NCI-H187 (cell line): ENCODE results near the gene ABHD1.
"Not testable (repeated sequence)": the region's sequence is repeated elsewhere in the genome, so short reads cannot be mapped to it uniquely, and the experiment has no call there.

Source experiments
- DNase-seq, 2 experiments: peaks; one replicate each; lab custom pipeline; 2025; lab: John Stamatoyannopoulos, UW

ABHD1 gene

DNA sequence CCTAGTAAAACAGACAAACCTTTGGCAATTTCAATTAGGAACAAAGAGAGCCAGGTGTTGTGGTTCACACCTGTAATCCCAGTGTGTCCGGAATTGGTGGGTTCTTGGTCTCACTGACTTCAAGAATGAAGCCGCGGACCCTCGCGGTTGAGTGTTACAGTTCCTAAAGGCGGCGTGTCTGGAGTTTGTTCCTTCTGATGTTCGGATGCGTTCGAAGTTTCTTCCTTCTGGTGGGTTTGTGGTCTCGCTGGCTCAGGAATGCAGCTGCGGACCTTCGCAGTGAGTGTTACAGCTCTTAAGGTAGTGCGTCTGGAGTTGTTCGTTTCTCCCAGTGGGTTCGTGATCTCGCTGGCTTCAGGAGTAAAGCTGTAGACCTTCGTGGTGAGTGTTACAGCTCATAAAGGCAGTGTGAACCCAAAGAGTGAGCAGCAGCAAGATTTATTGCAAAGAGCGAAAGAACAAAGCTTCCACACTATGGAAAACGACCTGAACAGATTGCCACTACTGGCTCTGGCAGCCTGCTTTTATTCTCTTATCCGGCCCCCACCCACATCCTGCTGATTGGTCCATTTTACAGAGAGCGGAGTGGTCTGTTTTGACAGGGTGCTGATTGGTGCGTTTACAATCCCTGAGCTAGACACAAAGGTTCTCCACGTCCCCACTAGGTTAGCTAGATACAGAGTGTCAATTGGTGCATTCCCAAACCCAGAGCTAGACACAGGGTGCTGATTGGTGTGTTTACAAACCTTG is 12.8 kb upstream of the ABHD1 start:
- DNase-seq = not testable (repeated sequence)

DNA sequence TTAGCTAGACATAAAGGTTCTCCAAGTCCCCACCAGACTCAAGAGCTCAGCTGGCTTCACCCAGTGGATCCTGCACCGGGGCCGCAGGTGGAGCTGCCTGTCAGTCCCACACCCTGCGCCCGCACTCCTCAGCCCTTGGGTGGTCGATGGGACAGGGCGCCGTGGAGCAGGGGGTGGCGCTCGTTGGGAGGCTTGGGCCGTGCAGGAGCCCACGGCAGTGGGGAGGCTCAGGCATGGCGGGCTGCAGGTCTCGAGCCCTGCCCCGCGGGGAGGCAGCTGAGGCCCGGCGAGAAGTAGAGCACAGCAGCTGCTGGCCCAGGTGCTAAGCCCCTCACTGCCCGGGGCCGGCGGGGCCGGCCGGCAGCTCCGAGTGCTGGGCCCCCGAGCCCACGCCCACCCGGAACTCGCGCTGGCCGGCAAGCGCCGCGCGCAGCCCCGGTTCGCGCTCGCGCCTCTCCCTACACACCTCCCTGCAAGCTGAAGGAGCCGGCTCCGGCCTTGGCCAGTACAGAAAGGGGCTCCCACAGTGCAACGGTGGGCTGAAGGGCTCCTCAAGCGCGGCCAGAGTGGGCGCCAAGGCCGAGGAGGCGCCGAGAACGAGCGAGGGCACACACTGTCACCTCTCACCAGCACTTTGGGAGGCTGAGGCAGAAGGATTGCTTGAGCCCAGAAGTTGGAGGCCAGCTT is 12.1 kb upstream of the ABHD1 start:
- not testable (repeated sequence) for DNase-seq

DNA sequence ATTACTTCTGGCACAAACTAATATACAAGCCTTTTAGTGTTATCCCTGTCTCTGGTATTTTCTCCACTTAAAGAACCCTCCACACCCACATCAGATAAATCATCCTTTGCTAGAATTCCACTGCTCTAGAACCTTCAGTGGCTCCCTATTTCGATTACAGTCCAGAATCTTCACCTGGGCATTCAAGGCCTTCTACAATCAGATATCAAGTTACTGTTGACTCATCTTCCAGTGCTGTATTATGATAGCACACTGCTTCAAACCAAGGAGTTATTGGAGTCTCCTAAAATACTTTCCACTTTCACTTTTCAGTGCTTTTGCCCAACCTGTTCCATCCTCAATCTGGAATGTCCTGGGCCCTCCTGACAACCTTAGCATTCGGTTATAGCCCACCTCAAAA is 8.1 kb upstream of the ABHD1 start:
- DNase-seq = no peak

DNA sequence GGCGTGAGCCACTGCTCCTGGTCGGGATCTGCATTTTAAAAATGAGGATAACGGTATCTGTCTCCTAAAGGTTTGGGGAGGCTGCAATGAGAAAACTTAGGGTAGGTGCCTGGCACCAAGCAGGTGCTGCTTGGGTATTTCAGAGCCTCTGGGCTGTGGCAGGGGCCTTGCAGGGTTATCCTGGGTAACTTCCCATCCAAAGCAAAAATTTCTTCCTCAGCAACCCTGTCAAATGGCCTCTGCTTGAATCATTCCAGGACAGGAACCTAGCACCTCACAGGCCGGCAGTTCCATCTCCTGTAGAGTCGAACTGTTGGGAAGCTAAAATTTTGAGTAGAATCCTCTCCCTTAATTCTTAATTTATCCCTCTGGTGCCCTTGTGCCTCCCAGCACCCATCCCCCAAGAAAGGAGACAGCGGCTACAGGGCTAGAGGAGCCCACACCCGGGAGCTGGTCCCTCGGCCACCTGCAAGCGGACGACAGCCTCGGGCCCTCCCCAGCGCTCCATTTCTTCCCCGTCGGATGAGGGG is 5.6 kb upstream of the ABHD1 start:
- DNase-seq = no peak

DNA sequence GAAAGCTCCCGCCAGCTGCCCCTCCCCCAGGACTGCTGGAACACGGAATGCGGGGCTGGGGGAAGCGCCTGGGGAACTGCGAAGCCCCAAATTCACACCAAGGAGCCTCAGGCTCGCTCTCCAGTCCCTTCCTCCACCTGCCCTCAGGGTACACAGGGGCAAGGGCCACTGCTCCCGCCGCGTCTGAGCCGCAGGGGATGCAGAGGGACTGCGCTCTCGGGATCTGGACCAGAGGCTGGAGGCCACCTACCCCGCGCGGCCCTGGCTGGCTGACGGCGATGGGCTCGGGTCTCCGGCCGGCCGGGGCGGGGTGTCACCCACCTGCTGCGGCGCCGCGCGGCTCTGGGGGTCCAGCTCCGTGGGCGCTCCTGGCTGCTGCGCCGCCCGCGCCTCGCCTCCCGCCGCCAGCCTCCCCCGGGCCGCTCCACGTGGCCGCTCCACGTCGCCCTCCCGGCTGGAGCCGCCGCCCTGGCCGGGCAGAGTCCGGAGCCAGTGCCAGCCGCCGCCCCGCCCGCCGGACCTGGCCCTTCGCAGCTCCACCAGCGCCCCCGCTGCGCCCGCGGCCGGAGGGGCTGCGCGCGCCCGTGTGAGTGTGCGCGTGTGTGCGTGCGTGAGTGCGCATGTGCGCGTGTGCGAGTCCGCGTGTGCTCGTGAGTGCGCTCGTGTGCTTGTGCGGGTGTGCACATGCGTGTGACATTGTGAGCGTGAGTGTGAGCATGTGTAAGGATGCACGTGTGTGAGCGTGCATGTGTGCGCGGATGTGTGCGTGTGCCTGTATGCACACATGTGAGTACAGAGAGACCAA is 4.9 kb upstream of the ABHD1 start, which contains the start of gene CGREF1:
Gene CGREF1 (minus strand): TSS at position 604 of the 805 bp plus-strand sequence. CDS start 14,762 bp downstream, outside the sequence.
- no peak for DNase-seq

DNA sequence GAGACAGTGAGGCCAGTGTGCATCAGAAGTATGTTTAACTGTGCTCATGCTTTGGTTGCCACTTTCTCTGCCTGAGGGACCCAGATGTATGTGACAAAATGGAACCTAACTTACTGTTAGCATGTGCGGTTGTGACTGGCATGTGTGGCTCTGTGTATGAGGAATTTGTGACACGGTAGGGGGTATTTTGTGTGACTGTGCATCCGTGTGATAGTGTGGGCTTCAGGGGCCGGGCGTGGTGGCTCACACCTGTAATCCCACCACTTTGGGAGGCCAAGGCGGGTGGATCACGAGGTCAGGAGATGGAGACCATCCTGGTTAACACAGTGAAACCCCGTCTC is 4.3 kb upstream of the ABHD1 start:
- not testable (repeated sequence) for DNase-seq

DNA sequence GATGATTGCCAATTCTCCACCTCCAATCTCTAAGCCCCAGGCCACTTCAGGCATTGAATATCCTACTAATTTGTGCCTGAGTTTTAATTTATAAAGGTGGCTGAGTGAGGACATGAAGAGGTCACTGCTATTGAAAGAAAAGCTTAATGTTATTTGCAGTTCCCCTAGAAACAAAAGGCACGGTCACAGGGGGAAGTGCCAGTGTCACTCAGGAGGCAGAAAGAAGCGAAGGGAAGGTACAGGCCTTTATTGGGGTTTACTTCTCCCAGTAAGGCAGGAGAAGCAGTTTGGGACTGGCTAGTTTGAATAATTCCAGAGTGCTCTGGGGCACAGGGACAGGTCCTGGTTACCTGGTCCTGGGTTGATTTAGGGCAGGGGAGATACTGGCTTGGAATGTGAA is 1.7 kb upstream of the ABHD1 start:
- no peak for DNase-seq

DNA sequence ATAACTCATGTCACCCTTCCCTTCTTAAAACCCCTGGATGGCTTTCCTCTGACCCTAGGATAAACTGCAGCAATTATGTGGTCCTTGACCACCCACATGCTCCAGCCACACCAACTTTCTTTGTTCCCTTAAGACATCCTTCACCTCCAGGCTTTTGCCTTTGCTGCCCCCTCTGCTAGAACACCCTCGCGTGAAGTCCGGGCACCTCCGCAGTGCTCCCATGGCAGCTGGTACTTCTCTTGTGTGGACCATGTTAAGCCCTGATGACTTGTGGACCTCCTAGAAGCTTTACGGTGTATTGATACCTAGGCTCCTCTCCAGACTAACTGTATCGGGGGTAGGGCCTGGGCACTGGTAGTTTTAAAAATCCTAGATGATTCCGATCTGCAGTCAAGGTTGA is 824 bp upstream of the ABHD1 start:
- DNase-seq = no peak

DNA sequence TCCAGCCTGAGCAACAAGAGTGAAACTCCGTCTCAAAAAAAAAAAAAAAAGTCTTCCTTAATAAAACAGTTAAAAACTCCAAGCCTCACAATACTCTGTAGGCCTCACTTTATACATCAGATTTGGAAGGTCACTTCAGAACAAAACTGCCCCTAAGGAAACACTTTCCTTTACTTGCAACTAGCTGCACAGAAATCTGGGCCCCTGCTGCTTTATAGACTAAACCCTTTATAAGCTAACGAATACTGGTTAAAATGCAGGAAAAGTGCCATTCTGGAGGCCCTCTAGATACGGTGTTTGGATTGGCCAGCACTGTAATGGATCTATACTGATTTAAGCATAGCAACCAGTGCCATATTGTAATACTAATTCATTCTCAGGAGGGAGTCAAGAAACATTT is 1.5 kb downstream of the ABHD1 start:
- DNase-seq = no peak

DNA sequence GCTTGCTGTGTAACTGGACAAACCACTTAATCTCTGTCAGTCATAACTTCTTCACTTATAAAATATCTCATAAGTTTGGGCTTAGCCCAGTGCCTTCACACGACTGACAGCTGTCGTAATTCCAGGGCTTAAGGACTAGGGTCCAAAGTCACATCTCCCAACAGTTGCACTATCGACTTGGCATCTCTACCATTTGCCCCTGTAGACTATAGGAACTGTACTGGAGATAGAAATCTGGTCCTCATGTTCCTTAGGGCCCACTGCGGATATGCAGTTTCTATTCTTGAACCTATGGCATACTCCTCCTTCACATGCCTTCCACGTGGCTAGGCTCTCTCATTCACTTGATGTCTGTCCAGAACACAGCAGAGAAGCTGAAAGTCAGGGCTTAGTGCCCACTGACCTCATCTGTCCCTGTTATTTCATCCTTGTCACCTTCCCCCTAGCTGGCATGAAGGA is 2.7 kb downstream of the ABHD1 start:
- DNase-seq = no peak

DNA sequence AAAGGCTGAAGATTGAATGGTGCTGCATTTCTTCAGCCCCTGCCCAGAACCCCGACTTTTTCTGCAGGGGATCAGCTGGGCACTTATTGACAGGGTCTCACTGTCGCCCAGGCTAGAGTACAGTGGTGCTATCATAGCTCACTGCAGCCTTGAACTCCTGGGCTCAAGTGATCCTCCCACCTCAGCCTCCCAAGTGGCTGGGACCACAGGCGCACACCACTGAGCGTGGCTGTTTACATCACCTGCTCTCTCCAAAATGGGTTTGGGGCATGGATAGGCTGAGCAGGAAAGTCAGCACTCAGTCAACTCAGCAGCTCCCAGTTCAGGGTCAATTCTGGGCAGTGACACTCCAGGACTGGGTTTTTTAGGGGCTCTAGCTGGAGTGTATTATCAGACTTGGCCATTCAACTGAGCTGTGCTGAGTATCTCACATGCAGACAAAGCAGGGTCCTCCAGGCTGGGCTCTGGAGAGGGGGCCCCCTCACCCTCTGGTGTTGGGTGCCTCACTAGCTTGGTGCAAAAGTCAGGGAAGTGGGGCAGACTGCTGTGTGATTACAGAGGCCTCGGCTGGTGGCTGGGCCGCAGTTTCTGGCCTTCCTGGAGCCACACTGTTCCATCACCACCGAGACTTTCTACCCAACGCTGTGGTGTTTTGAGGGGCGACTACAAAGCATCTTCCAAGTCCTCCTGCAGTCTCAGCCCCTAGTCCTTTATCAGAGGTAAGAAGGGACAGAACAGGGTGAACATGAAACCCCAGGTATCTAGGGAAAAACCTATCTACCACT is 4.5 kb downstream of the ABHD1 start:
- no peak for DNase-seq

DNA sequence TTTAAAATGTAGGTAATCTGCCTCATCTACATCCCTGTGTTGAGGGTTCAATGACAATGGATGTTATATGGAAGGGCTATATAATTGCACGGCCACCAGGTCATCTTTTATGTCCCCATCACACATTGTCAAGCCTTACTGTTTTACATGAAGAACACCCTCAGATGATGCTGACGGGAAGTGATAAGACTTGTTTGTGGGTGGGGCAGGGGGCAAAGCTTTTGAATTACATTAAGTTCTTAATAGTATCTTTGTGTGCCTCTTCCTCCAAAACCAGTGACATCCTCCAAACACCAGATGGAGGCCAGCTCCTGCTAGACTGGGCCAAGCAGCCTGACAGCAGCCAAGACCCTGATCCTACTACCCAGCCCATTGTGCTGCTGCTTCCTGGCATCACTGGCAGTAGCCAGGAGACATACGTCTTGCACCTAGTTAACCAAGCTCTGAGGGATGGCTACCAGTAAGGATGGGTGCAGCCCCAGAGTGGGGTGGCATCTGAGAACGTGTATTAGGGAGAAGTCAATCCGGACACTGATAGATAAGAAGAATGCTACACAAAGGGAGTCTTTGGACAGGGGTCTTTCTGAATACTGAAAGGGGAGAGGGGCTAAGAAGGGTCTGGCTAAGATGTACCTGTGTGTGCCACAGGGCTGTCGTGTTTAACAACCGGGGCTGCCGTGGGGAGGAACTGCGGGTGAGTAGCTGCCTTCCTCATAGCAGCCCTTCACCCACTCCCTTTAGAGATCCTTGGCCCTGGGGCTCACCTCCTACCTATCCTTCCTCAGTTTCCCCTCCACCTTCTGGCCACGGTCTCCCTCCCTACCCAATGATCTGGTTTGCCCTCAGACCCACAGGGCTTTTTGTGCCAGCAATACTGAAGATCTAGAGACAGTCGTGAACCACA is 5.3 kb downstream of the ABHD1 start:
- no peak for DNase-seq

DNA sequence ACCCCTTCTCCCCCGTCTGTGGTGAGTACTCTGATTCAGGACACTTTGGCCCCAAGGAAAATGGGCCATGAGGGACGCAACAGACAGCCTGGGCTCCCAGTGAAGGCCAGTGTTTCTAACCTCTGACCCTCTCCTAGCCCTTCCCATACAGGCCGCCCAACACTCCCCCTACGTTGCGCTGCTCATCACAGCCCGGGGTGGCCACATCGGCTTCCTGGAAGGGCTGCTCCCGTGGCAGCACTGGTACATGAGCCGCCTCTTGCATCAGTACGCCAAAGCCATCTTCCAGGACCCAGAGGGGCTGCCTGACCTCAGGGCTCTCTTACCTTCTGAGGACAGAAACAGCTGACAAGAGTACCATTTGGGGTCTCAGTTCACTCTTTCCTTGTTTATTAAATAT is 6.8 kb downstream of the ABHD1 start:
- DNase-seq = no peak

DNA sequence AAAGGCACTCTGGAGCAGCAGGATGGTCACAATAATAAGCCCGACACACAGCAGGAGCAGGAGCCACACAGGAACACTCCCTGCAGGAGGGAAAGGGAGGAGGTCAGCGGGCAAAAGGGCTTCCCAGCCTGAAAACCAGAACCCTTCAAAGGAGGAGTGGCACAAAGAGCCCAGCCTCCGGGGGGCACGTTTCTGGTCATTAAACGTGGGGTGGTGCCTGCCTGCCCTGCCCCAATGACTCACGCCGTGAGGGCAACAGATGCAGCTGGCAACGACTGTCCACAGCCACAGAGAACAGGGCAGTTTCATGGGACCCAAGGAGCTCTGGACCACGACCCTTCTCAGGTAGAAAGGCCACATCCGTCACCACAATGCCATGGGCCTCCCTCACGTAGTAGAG is 7.8 kb downstream of the ABHD1 start:
- no peak for DNase-seq

DNA sequence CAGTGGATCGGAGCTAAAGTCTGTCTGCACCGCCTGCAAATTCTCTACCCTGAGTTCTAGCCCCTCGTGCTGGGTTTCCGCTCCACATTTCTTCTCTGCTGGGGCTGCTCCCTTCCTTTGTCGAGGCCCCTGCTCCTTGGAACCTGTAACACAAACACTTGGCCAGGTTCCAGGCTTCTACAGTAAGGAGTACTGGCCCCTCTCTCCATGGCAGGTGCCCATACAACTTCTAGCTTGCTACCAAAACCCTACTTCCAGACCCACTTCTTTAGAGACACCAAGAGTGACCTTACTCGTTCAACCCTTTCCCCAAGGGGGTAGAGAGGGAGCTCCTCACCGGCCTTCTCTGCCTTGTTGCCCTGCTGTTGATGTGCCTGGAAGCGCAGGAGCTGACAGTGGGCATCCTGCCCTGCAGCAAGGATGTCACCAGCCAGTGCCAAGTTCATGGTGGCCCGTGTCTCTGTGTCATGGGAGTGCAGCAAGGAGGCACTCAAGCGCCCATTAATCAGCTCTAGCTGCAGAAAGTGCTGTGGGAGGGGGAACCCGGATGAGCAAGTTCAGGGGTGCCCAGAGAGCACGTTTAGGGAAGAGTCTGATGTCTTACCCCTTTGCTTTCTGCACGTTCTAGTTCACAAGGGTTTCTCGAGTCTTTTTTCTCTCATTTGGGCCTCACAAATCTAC is 9.7 kb downstream of the ABHD1 start:
- no peak for DNase-seq

DNA sequence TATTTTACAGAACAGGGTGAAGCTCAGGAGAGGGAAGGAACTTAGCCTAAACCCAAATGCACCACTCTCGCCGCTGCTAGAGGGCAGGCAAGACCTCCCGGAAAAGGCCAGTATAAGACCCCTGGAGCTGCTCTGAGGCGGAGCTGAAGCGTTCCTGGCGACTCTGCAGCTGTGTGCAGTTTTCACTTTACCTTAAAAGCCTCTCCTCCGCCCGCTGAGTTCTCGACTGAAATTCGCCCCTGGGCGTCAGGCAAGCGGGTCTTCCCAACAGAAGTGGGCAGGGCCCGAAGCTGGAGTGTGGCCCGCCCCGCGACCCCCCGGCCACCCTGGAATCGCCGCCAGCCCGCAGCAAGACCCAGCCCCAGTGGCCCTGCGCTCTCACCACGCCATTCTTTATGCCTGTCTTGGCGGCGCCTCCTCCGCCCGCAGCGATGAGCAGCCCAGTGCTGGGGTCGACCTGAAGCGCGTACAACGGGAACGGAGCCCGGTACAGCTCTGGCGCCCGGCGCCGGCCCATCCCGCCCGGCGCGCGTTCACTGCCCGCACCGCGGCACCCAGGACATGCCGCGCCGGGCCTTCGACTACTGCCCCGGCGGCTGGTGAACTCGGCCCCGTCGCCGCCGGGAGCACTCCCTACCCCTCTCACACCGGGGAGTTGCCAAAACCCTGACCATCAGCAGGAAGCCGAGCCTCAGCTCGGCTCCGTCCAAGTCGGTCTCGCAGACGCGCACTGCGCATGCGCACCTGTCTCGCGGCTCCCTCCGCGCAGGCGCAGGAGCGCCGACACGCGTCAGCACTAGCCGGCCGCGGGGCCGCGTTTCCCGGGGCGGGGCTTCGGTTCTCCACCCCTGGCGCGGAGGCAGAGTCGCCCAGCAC is 10.5 kb downstream of the ABHD1 start, which contains the start of gene PREB:
Gene PREB (minus strand): TSS at position 732 of the 876 bp plus-strand sequence. CDS start 215 bp downstream, at position 517.
- DNase-seq = peak; percentile 93 to 98

DNA sequence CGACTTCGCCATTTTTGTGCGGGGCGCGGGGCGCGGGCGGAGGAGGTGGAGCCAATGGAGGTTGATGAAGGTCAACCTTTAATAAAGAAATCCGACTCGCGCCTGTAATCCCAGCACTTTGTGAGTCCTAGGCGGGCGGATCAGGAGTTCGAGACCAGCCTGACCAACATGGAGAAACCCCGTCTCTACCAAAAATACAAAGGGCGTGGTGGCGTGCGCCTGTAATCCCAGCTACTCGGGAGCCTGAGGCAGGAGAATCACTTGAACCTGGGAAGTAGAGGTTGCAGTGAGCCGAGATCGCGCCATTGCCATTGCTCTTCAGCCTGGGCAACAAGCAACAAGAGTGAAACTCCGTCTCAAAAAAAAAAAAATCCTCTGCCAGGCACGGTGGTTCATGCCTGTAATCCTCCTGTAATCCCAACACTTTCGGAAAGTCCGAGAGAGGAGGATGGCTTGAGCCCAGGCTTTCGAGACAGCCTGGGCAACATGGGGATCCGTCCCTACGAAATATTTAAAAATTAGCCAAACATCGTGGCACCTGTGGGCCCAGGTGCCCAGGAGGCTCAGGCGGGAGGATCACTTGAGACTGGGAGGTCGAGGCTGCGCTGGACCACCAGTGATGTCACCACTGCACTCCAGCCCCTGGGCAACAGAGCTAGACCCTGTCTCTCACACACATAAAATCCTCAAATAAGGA is 11.3 kb downstream of the ABHD1 start:
- DNase-seq = no peak

DNA sequence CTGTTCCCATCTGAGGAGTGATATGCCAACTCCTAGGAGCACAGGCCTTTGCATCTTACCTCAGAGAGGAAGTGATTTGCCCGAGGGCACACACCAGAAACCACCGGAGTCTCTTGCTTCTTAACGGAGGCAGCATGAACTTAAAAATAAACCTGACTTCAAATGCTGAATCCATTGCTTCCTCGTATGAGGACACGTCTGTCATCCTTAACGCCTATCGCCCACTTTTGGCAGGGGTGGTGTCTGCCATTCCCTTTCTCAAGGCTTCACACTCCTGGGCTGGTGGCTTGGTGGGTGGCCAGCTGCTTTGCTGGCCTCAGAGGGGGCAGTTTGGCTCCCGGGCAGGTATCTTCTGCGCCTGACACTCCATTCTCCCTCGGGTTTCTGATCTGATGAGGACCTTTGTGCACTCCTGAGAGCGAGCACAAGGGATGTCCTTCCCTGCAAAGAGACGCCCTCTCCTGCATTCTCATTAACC is 11.9 kb downstream of the ABHD1 start:
- DNase-seq = no peak
